ENCODE results near the gene PRKCH. TPM values are rescaled to one million over a fixed set of nuclear protein-coding genes. Genes with fewer than 3 reads are reported as not detected.

The PRKCH gene
- polyA plus RNA-seq, 3 donors from 2014 or later = 231 to 451 (median 335) TPM

GRCh38 chr14:61535458-61535857 lies 214.1 kb downstream of the PRKCH start:
- peak overlapping the region; percentile 79 to 90 (median 84) for H3K27ac Mint-ChIP-seq
- H3K4me3 Mint-ChIP-seq = no peak overlapping the region
- H3K4me1 Mint-ChIP-seq = peaks cover 78 to 100% of the 10 kb centered on the region in 2 donors
- peaks cover 3 to 42% (median 27%) of the 10 kb centered on the region in 3 donors for H3K27me3 Mint-ChIP-seq (ENCODE audit: low read depth in 3 of 3)
- DNase-seq = no peak
- H3K9me3 Mint-ChIP-seq = no peaks in the 10 kb centered on the region
- peaks cover under 1 to 49% (median 26%) of the 10 kb centered on the region in 3 donors for H3K36me3 Mint-ChIP-seq

GRCh38 chr14:61536661-61537562 lies 215.5 kb downstream of the PRKCH start:
- DNase-seq = no peak
- Mint-ChIP-seq H3K4me3 (peak overlapping the region in 3 of 5 donors; percentile 17 to 42 (median 33)), H3K4me1 (peaks cover 79 to 100% of the 10 kb centered on the region in 2 donors), H3K27ac (peak overlapping the region; percentile 79 to 90 (median 88)), H3K36me3 (peaks cover 7 to 63% (median 26%) of the 10 kb centered on the region in 3 donors), H3K9me3 (no peaks in the 10 kb centered on the region), H3K27me3 (ENCODE audit: low read depth in 3 of 3) (peaks cover 8 to 50% (median 29%) of the 10 kb centered on the region in 3 donors)

GRCh38 chr14:61537563-61538463 lies 216.4 kb downstream of the PRKCH start:
- peak in 1 of 3 donors; percentile 30 for DNase-seq

DNA sequence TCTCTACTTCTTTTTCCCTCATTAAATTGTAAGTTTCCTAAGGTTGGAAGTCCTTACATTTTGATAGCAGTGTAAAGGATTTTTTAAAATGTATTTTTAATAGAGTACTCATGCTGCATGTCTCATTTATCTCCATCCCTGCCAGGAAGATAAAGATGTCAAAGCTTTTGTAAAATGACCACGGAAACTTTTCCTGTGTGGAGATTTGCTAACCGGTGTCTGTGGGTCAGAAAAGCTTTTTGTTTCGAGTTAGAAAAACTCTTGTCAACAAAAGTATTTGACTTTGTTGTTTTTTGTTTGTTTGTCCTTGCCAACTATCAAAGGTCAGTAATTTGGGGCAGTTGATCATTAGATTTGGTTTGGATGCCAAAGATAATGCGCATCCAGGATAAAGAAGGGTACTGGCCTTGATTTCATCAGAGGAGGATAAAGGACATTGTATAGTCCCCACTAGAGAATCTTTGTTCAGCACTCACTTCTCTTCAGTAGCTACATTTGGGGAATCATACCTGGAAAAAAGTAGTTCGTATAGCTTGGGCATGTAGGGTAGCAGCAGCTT lies 217.2 kb downstream of the PRKCH start:
- H3K36me3 Mint-ChIP-seq = peaks cover 7 to 64% (median 26%) of the 10 kb centered on the region in 3 donors
- H3K27ac Mint-ChIP-seq = peak overlapping the region; percentile 79 to 90 (median 88)
- peak overlapping the region in 4 of 5 donors; percentile 9 to 47 (median 40) for H3K4me3 Mint-ChIP-seq
- H3K4me1 Mint-ChIP-seq = peaks cover 69 to 90% of the 10 kb centered on the region in 2 donors
- peaks cover 11 to 52% (median 30%) of the 10 kb centered on the region in 3 donors for H3K27me3 Mint-ChIP-seq (ENCODE audit: low read depth in 3 of 3)
- no peaks in the 10 kb centered on the region for H3K9me3 Mint-ChIP-seq
- DNase-seq = no peak

More at GRCh38 chr14:61537563-61538463, 216.4 kb downstream of the PRKCH start:
- H3K4me1 Mint-ChIP-seq = peaks cover 77 to 96% of the 10 kb centered on the region in 2 donors
- peak overlapping the region; percentile 79 to 90 (median 88) for H3K27ac Mint-ChIP-seq
- H3K9me3 Mint-ChIP-seq = no peaks in the 10 kb centered on the region
- peaks cover 7 to 63% (median 26%) of the 10 kb centered on the region in 3 donors for H3K36me3 Mint-ChIP-seq
- peak overlapping the region in 4 of 5 donors; percentile 5 to 47 (median 30) for H3K4me3 Mint-ChIP-seq
- peaks cover 8 to 50% (median 30%) of the 10 kb centered on the region in 3 donors for H3K27me3 Mint-ChIP-seq (ENCODE audit: low read depth in 3 of 3)

- peak overlapping the region in 1 of 5 donors; percentile 7 for H3K4me3 Mint-ChIP-seq
- H3K4me1 Mint-ChIP-seq = peaks cover 59 to 84% of the 10 kb centered on the region in 2 donors
- H3K27me3 Mint-ChIP-seq (ENCODE audit: low read depth in 3 of 3) = peaks cover 19 to 58% (median 34%) of the 10 kb centered on the region in 3 donors
- DNase-seq = no peak
- H3K27ac Mint-ChIP-seq = peak overlapping the region in 5 of 6 donors; percentile 70 to 90 (median 81)
- H3K9me3 Mint-ChIP-seq = no peaks in the 10 kb centered on the region
- H3K36me3 Mint-ChIP-seq = peaks cover 7 to 62% (median 20%) of the 10 kb centered on the region in 3 donors
These were observed 218.3 kb downstream of the PRKCH start for GRCh38 chr14:61539631-61540030.

DNA sequence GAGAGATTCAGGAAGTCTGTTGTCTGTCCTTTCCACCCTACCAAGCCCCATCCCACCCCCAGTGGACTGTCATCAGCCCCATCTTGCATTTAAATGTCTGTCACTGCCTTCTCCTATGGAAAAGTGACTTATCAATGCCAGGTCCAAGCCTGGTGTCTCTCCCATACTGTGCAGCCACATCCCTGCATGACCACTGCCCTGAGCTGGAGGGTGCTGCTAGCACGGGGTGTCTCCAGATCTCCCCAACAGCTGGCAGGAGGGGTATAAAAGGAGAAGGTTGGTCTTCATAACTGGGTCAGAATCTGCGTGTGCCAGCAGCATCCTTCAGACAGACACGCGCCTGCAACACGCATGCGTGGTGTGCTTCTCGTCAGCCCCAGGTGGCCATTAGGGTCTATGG lies 219.6 kb downstream of the PRKCH start:
- Mint-ChIP-seq H3K4me1 (peaks cover 55 to 84% of the 10 kb centered on the region in 2 donors), H3K4me3 (no peak overlapping the region), H3K36me3 (peaks cover 7 to 61% (median 26%) of the 10 kb centered on the region in 3 donors), H3K9me3 (no peaks in the 10 kb centered on the region), H3K27me3 (ENCODE audit: low read depth in 3 of 3) (peaks cover 22 to 55% (median 44%) of the 10 kb centered on the region in 3 donors), H3K27ac (peak overlapping the region; percentile 50 to 84 (median 76))
- DNase-seq = no peak

- Mint-ChIP-seq H3K4me1 (peaks cover 41 to 80% of the 10 kb centered on the region in 2 donors), H3K4me3 (no peak overlapping the region), H3K36me3 (peaks cover 7 to 70% (median 24%) of the 10 kb centered on the region in 3 donors)
These were observed 221.7 kb downstream of the PRKCH start for GRCh38 chr14:61542848-61543790.

DNA sequence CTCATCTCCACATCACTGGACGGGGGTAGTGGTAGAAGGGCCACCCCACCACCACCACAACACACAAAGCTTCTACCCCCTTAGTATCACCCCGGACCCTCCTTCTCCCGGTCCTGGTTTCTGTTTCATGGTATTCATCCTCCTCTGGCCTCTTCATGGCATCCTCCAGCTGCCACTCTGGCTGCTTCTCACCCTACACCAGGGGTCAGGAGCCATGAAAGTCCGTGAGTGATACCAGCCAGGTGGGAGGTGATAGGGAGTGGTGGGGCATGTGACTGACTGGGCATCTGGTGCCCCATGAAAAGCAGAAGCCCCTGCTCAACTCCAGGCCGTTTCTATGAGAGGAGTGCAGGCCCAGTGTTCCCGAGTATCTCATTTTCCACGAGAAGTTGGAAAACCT lies 222.6 kb downstream of the PRKCH start:
- Mint-ChIP-seq H3K36me3 (peaks cover 7 to 68% (median 26%) of the 10 kb centered on the region in 3 donors), H3K9me3 (no peaks in the 10 kb centered on the region), H3K4me3 (no peak overlapping the region), H3K4me1 (peaks cover 33 to 72% of the 10 kb centered on the region in 2 donors), H3K27me3 (ENCODE audit: low read depth in 3 of 3) (peaks cover 26 to 50% (median 36%) of the 10 kb centered on the region in 3 donors), H3K27ac (peak overlapping the region; percentile 44 to 78 (median 70))
- DNase-seq = no peak

More at GRCh38 chr14:61542848-61543790, 221.7 kb downstream of the PRKCH start:
- no peak for DNase-seq
- Mint-ChIP-seq H3K27me3 (ENCODE audit: low read depth in 3 of 3) (peaks cover 26 to 54% (median 36%) of the 10 kb centered on the region in 3 donors), H3K9me3 (no peaks in the 10 kb centered on the region), H3K27ac (peak overlapping the region; percentile 44 to 78 (median 70))

DNA sequence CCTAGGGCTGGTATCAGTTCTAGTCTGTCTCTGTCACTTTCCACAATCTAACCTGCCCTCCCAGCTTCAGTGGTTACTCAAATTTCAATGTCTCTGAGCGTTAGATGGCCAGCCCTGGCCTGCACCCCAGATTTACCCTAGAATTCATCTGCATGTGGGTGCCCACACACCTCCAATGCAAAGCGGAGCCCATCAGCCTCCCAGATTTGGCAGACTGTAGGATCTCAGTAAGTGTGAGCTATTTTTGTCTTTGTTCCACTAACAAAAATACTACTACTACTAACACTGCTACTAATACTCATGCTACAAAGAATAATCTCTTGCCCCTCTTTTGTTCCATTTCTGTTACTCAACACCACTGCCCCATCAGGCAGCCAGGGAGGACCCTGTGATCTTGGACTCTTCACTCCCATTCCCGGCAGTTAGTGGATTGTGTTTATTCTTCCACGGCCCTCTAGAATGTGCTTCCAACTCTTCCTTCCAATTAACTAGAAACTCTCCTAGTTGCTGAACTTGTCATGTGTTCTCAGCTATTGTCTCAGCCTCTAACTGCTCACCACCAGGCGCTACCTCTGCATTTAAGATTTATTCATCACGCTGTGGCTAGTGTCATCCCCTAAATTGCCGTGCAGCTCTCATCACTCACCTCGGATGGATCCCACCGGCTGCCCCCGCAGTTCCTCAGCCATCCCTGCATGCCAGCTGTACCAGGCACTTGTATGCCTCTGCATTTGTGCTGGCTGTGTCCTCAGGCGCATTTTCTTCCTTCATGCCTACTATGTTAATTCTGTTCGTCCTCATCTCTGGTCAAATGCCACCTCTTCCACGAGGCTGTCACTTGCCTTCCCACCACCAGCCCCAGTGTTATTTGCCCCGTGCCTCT lies 223.3 kb downstream of the PRKCH start:
- Mint-ChIP-seq H3K4me1 (peaks cover 30 to 68% of the 10 kb centered on the region in 2 donors), H3K27me3 (ENCODE audit: low read depth in 3 of 3) (peaks cover 26 to 51% (median 36%) of the 10 kb centered on the region in 3 donors), H3K4me3 (no peak overlapping the region), H3K36me3 (peaks cover 7 to 74% (median 30%) of the 10 kb centered on the region in 3 donors), H3K9me3 (no peaks in the 10 kb centered on the region), H3K27ac (peak overlapping the region; percentile 44 to 86 (median 76))
- DNase-seq = no peak

DNA sequence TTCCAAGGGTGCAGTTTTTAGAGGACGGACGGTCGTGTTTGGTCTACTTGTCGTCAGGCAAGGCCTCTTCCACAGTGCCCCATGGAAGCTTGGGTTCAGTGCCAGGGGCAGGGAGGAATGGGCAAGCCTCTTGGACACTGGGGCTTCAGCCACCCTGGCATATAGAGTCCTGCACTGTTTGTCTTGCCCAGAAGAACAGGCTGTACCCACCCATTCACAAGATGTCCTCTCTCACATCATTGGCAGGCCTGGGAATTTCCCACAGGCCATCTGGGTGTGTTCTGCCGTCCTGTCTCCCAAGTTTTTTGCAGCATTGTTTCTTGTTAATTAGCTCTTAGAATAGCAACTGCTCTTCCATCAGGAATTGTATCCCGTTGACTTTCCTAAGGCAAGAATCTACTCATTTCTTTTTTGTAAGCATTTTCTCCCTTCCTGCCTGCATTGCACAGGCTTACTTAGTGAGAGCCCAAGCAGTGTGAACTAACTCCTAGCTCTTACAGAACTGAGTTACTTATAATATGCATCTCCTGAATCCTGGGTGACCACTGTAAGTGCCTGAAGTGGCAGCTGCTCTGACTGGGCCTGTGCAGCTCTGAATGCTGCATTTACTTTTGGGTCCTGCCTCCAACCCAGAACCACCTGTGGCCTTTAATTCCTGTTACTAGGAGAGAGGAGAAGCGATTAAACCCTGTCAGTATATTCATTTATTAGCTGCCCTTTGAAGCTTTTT lies 224.5 kb downstream of the PRKCH start:
- no peak for DNase-seq
- Mint-ChIP-seq H3K27ac (peak overlapping the region; percentile 44 to 86 (median 66)), H3K36me3 (peaks cover 13 to 73% (median 31%) of the 10 kb centered on the region in 3 donors), H3K9me3 (no peaks in the 10 kb centered on the region), H3K4me3 (no peak overlapping the region), H3K4me1 (peaks cover 27 to 68% of the 10 kb centered on the region in 2 donors), H3K27me3 (ENCODE audit: low read depth in 3 of 3) (peaks cover 20 to 48% (median 28%) of the 10 kb centered on the region in 3 donors)

All from immature natural killer cell (primary cell).